Activated naive CD4-positive, alpha-beta T cell treated with anti-CD3 and anti-CD28 coated beads, Interleukin-2, amount 50 U/mL, for 16 hours (primary cell): ENCODE results near the gene SDC1.

Source experiments
- DNase-seq: peaks from one replicate; pipeline ENCODE4 v3.0.0-alpha.2; 2020

The SDC1 gene

GRCh38 chr2:20168048-20168726 lies 56.7 kb downstream of the SDC1 start:
- no peak for DNase-seq

- DNase-seq, result no peak
These were observed 57.6 kb downstream of the SDC1 start for GRCh38 chr2:20167356-20167755.

GRCh38 chr2:20165677-20166509 lies 59.0 kb downstream of the SDC1 start:
- DNase-seq, result no peak

- DNase-seq, result no peak
These were observed 60.0 kb downstream of the SDC1 start for GRCh38 chr2:20164734-20165478.

GRCh38 chr2:20164061-20164733 lies 60.7 kb downstream of the SDC1 start:
- DNase-seq, result no peak

- no peak for DNase-seq
These were observed 65.4 kb downstream of the SDC1 start for GRCh38 chr2:20159411-20160070.

- DNase-seq, result no peak
These were observed 67.6 kb downstream of the SDC1 start for GRCh38 chr2:20157193-20157891.

- no peak for DNase-seq
These were observed 68.1 kb downstream of the SDC1 start for GRCh38 chr2:20156836-20157192.

- no peak for DNase-seq
These were observed 68.7 kb downstream of the SDC1 start for GRCh38 chr2:20156076-20156759.

GRCh38 chr2:20153131-20153851 lies 71.6 kb downstream of the SDC1 start:
- no peak for DNase-seq

- DNase-seq, result no peak
These were observed 73.9 kb downstream of the SDC1 start for GRCh38 chr2:20150806-20151571.
